Stimulated activated CD8-positive, alpha-beta memory T cell treated with anti-CD3 and anti-CD28 coated beads, Interleukin-4, amount 100 ng/mL, for 48 hours (primary cell): ENCODE measurements around the gene IFT122.

Experiments used
- DNase-seq: peaks from one replicate; pipeline ENCODE4 v3.0.0-alpha.2; 2020

Gene IFT122

DNA sequence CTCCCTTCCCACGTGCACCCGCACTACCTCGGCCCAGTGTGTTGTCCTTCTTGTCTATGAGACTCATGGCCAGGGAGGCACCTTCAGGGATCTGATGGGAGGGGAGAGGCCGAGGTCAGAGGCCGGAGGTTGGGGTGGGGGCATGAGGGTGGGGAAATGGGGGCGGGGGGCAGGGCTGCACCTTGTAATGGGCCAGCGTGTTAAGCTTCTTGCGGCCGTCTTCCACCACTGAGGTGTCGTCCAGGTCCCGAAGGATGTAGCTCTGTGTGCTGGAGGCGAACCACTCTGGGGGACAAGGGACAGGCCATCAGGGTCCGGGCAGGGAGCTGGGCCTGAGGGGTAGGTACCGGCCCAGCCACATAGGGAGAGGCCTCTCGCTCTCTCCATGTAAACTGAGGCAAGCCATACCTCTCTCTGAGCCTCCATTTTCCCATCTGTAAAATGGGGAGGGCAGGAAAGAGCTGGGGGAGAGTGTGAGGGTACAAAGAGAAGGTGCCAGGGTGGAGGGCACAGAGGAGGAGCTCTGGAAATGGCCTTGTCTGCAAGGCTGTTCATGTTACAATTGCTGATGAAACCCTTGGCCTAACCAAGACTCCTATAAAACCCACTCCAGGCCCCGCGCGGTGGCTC lies 121.7 kb downstream of the IFT122 start:
- no peak for DNase-seq

- DNase-seq: no peak
These were observed 122.8 kb downstream of the IFT122 start for GRCh38 chr3:129562803-129563202.

- no peak for DNase-seq
These were observed 123.3 kb downstream of the IFT122 start for GRCh38 chr3:129563332-129563731.

- DNase-seq: no peak
These were observed 124.0 kb downstream of the IFT122 start for GRCh38 chr3:129563850-129564535.

DNA sequence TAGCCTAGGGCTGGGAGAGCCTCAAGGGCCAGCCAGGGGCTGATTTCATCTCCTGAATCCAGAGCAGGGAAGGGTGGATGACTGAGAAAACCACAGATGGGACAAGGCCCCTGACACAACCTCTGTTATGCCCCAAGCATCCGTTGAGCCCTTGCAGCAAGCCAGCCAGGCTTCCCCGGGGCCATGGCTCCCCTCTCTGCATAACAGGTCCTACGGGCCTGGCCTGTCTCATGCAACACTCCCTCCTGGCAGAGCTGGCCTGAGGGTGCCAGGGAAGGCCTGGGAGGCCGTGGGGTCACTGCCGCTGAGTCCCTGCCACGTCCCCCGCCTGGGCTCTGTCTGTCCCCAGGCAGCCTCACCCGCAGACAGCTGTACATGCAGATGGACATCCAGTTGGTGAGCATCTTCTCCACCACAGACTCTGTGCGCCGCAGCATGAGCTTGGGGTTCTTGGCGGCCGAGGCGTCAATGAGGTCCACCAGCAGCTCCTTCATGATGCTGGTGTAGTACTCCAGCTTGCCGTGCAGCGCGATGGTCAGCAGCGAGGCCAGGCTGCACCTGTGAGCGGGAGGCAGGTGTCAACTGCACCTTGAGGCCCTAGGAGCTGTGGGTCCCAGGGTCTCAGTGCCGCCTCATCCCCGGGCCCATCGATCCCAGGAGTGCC lies 125.1 kb downstream of the IFT122 start:
- DNase-seq: no peak

DNA sequence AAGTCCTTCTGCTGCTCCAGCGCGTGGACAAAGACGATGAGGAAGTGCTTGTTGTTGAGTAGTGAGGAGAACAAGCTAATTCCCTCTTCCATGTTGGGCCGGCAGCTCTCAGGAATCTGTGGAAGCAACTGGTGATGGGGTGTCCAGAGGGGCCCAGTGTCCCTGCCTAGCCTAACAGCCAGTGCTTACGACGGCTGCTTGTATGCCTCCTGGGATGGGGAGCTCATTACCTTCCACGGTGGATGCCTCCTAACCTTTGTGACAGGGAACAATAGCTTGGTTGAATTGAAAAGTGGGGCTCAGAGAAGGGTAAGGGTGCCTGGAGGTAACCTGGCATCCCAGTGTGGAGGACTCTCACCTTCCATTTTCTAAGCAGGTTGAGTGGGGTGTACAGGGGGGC lies 125.9 kb downstream of the IFT122 start:
- no peak for DNase-seq

- DNase-seq: no peak
These were observed 127.2 kb downstream of the IFT122 start for GRCh38 chr3:129567176-129567705.

DNA sequence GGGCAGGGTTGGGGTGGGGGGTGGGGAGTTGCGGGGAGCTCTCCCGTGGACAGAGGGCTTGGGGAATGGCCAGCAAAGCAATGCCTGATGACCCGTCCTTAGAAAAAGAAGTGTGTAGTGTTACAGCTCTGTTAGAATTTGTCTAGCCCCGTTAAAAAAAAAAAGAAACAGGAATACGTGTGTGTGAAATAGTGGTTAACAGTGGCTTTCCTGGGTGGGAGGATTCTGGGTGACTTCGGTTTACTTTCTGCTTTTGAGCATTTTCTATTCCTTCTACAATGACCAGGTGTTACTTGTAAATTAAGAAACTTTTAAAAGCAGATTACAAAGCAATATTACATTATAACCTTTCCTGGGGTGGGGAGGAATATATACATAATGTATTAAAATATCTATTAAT lies 127.9 kb downstream of the IFT122 start:
- DNase-seq: no peak

DNA sequence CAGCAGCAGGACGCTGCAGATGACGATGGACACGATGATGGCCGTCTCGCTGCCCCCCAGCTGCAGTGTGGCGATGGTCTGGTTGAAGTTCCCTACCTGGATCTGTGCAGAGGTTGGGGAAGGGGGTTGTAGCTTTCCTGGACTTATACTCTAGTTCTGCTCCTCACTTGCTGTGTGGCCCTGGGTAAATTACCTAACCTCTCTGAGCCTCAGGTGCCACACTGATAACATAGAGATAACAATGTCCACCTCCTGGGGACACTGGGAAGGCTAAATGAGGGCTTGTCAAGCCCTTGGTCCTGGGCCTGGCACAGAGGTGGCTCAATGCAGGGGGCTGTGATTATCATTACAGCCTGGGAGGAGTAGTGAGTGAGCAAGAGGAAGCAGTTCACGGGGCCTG lies 129.8 kb downstream of the IFT122 start:
- DNase-seq: no peak
